Measurements from ENCODE around the gene LTBP1.

LTBP1 gene

DNA sequence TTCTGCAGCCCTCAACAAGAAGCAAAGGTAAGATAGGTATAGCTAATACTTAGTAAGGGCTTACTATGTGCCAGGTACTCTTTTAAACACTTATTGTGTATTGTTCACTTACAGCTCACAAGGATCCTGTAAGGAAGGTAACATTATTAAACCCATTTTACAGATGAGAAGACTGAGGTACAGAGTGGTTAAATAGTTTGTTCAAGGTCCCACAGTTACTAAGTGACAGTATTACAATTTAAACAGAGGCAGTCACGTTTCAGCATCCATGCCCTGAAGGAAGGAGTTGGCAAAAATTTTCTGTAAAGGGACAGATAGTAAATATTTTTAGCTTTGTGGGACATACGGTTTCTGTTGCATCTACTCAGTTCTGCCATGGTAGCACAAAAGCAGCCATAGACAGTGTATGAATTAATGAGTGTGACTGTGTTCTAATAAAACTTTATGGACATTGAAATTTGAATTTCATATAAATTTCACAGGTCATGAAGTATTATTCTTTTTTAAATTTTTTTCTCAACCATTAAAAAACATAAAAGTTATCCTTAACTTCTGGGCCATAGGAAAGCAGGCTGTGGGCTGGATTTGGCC lies 75.7 kb downstream of the LTBP1 start:
- H2BK15ac ChIP-seq (replicated peaks; ENCODE audit: low read depth): no peak overlapping the region
- no peaks in the 10 kb centered on the region for H3K36me3 ChIP-seq (ENCODE audit: control insufficient read depth, insufficient read depth, low read length)
- peaks cover 3% of the 10 kb centered on the region for H3K4me1 ChIP-seq (ENCODE audit: control insufficient read depth, low read depth, low read length)
- no peak overlapping the region for H3K4me3 ChIP-seq (ENCODE audit: low read length)
- no peak overlapping the region for H3K18ac ChIP-seq (ENCODE audit: low read length)
- no CpG with 5 or more reads among the region's 2 CpGs for WGBS (ENCODE audit: extremely low coverage, insufficient coverage, low lambda C conversion rate)
- no peaks in the 10 kb centered on the region for H3K27me3 ChIP-seq (ENCODE audit: insufficient read depth, low read length, poor library complexity)
- H3K56ac ChIP-seq (ENCODE audit: low read length): no peak overlapping the region
- no peaks in the 10 kb centered on the region for H3K79me2 ChIP-seq (ENCODE audit: control insufficient read depth, insufficient read depth, low read length)
- no peaks in the 10 kb centered on the region for H3K79me1 ChIP-seq (ENCODE audit: low read length)
- H2BK120ac ChIP-seq (ENCODE audit: low read depth, low read length): no peak overlapping the region
- H3K4me2 ChIP-seq (ENCODE audit: low read length): no peak overlapping the region
- H4K8ac ChIP-seq (ENCODE audit: low read depth, low read length): no peak overlapping the region
- H3K23ac ChIP-seq (ENCODE audit: low read length): no peak overlapping the region
- DNase-seq: no peak
- H2BK5ac ChIP-seq (ENCODE audit: low read length): no peak overlapping the region
- H3K9ac ChIP-seq (ENCODE audit: low read length): no peak overlapping the region
- H2AK5ac ChIP-seq (ENCODE audit: low read length): no peak overlapping the region
- H3K4ac ChIP-seq (ENCODE audit: low read depth, low read length): no peak overlapping the region
- no peak overlapping the region for H4K5ac ChIP-seq (ENCODE audit: low read length)
- no peak overlapping the region for H3K27ac ChIP-seq (ENCODE audit: low read depth, low read length)

DNA sequence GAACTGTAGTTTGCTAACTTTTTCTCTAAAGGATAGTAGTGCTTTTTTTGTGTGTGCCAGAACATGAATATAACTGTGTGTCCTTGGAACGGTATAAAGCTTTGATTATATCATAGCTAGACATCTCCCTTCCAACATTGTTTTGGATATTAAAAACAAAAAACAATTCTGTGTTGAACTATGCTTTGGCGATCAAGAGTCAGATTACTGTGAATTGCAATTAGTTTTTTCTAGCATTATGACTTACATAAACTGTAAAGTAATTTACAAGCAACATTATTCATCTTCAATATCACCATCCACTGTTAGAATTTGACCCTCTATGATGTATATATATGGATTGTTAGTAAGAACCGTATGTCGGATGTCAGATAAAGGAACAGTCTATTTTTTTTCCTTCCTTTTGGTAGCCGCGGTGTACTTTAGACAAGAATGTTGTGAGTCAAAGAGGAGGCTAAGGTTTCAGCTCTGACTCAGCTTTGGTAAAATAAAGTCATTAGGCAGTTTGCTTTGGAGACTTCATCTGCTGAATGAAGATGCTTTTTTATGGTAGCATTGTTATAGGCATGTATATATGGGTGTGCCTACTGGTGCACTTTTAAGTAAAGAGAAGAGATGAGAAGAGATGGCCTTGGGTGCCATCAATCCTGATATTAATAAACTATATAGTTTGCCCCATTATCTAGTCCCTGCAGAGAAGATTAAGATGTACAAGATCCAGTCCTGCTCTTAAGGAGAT lies 76.4 kb downstream of the LTBP1 start:
- Histone ChIP-seq H3K79me2 (ENCODE audit: control insufficient read depth, insufficient read depth, low read length) (no peaks in the 10 kb centered on the region), H3K4ac (ENCODE audit: low read depth, low read length) (no peak overlapping the region), H3K27me3 (ENCODE audit: insufficient read depth, low read length, poor library complexity) (no peaks in the 10 kb centered on the region), H3K79me1 (ENCODE audit: low read length) (no peaks in the 10 kb centered on the region), H3K18ac (ENCODE audit: low read length) (no peak overlapping the region), H2AK5ac (ENCODE audit: low read length) (no peak overlapping the region), H3K23ac (ENCODE audit: low read length) (no peak overlapping the region), H3K56ac (ENCODE audit: low read length) (no peak overlapping the region), H3K4me3 (ENCODE audit: low read length) (no peak overlapping the region), H2BK120ac (ENCODE audit: low read depth, low read length) (no peak overlapping the region), H2BK5ac (ENCODE audit: low read length) (no peak overlapping the region), H3K4me2 (ENCODE audit: low read length) (no peak overlapping the region), H3K4me1 (ENCODE audit: control insufficient read depth, low read depth, low read length) (peaks cover 2% of the 10 kb centered on the region), H4K5ac (ENCODE audit: low read length) (no peak overlapping the region), H3K27ac (ENCODE audit: low read depth, low read length) (no peak overlapping the region), H2BK15ac (replicated peaks; ENCODE audit: low read depth) (no peak overlapping the region), H3K36me3 (ENCODE audit: control insufficient read depth, insufficient read depth, low read length) (no peaks in the 10 kb centered on the region), H4K8ac (ENCODE audit: low read depth, low read length) (no peak overlapping the region), H3K9ac (ENCODE audit: low read length) (no peak overlapping the region)
- no peak for DNase-seq
- WGBS (ENCODE audit: extremely low coverage, insufficient coverage, low lambda C conversion rate): no CpG with 5 or more reads among the region's 6 CpGs

DNA sequence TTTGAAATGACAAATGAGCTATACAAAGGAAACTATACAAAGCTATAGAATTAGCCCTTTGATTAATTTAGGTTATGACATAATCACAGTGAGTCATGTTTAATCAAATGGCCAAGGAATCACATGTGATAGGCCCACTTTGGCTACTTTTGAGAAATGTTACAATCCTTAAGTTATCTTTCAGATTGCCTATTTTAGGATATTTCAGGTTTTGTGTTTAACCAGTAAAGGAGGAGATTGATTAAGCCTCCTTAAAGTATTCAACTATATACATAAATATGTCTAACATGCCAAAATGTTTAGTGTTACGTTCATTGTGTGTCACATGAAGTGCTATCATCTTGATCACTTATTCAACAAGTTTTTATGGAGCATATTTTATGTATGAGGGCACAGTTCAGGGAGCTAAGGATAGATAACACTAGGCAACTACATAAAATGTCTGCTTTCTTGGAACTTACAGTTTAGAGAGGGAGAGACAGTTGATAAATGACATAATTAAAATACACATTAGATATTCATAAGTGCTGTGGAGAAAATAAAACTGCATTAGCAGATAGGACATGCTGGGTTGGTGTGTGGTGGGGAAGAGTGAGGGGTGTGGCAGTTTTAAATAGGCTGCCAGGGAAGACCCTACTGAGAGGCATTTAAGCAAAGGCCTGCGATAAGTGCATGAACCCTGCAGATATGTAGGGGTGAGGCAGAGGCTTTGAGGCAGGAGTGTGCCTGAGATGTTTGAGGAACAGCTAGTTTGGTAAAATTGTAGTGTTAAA lies 77.2 kb downstream of the LTBP1 start:
- no peaks in the 10 kb centered on the region for H3K79me1 ChIP-seq (ENCODE audit: low read length)
- no peak overlapping the region for H3K27ac ChIP-seq (ENCODE audit: low read depth, low read length)
- H3K27me3 ChIP-seq (ENCODE audit: insufficient read depth, low read length, poor library complexity): no peaks in the 10 kb centered on the region
- H3K79me2 ChIP-seq (ENCODE audit: control insufficient read depth, insufficient read depth, low read length): no peaks in the 10 kb centered on the region
- H3K4me3 ChIP-seq (ENCODE audit: low read length): no peak overlapping the region
- no peak overlapping the region for H3K4me2 ChIP-seq (ENCODE audit: low read length)
- DNase-seq: no peak
- no peak overlapping the region for H2BK120ac ChIP-seq (ENCODE audit: low read depth, low read length)
- no peaks in the 10 kb centered on the region for H3K36me3 ChIP-seq (ENCODE audit: control insufficient read depth, insufficient read depth, low read length)
- no peak overlapping the region for H4K8ac ChIP-seq (ENCODE audit: low read depth, low read length)
- H3K9ac ChIP-seq (ENCODE audit: low read length): no peak overlapping the region
- no CpG with 5 or more reads among the region's 2 CpGs for WGBS (ENCODE audit: extremely low coverage, insufficient coverage, low lambda C conversion rate)
- H3K23ac ChIP-seq (ENCODE audit: low read length): no peak overlapping the region
- H2BK5ac ChIP-seq (ENCODE audit: low read length): no peak overlapping the region
- H4K5ac ChIP-seq (ENCODE audit: low read length): no peak overlapping the region
- H2AK5ac ChIP-seq (ENCODE audit: low read length): no peak overlapping the region
- no peak overlapping the region for H3K4ac ChIP-seq (ENCODE audit: low read depth, low read length)
- H3K4me1 ChIP-seq (ENCODE audit: control insufficient read depth, low read depth, low read length): no peaks in the 10 kb centered on the region
- H2BK15ac ChIP-seq (replicated peaks; ENCODE audit: low read depth): no peak overlapping the region
- H3K18ac ChIP-seq (ENCODE audit: low read length): no peak overlapping the region
- no peak overlapping the region for H3K56ac ChIP-seq (ENCODE audit: low read length)

DNA sequence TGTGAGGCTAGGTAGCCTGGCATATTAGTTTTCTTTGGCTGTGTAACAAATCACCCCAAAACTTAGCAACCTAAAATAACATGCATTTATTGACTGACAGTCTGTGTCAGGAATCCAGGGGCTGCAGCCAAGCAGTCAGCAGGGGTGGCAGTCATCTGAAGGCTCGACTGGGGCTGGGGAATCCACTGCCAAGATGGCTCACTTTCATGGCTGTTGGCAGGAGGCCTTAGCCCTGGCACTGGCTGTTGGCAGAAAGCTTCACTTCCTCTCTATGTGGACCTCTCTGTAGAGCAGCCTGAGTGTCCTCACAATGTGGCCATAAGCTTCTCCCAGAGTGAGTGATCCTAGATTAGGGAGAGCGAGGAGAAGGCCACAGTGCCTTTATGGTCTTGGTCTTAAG lies 78.0 kb downstream of the LTBP1 start:
- no peak overlapping the region for H2AK5ac ChIP-seq (ENCODE audit: low read length)
- H3K79me1 ChIP-seq (ENCODE audit: low read length): no peaks in the 10 kb centered on the region
- no peak overlapping the region for H3K9ac ChIP-seq (ENCODE audit: low read length)
- no peak overlapping the region for H2BK120ac ChIP-seq (ENCODE audit: low read depth, low read length)
- no peak overlapping the region for H3K56ac ChIP-seq (ENCODE audit: low read length)
- H4K8ac ChIP-seq (ENCODE audit: low read depth, low read length): no peak overlapping the region
- no peak overlapping the region for H3K4ac ChIP-seq (ENCODE audit: low read depth, low read length)
- H3K36me3 ChIP-seq (ENCODE audit: control insufficient read depth, insufficient read depth, low read length): no peaks in the 10 kb centered on the region
- no peak overlapping the region for H2BK15ac ChIP-seq (replicated peaks; ENCODE audit: low read depth)
- H3K23ac ChIP-seq (ENCODE audit: low read length): no peak overlapping the region
- no peak overlapping the region for H3K4me3 ChIP-seq (ENCODE audit: low read length)
- H3K27ac ChIP-seq (ENCODE audit: low read depth, low read length): no peak overlapping the region
- DNase-seq: no peak
- H3K27me3 ChIP-seq (ENCODE audit: insufficient read depth, low read length, poor library complexity): no peaks in the 10 kb centered on the region
- no peak overlapping the region for H3K18ac ChIP-seq (ENCODE audit: low read length)
- no CpG with 5 or more reads among the region's 2 CpGs for WGBS (ENCODE audit: extremely low coverage, insufficient coverage, low lambda C conversion rate)
- no peak overlapping the region for H4K5ac ChIP-seq (ENCODE audit: low read length)
- H3K4me2 ChIP-seq (ENCODE audit: low read length): no peak overlapping the region
- H3K4me1 ChIP-seq (ENCODE audit: control insufficient read depth, low read depth, low read length): no peaks in the 10 kb centered on the region
- H3K79me2 ChIP-seq (ENCODE audit: control insufficient read depth, insufficient read depth, low read length): no peaks in the 10 kb centered on the region
- no peak overlapping the region for H2BK5ac ChIP-seq (ENCODE audit: low read length)

DNA sequence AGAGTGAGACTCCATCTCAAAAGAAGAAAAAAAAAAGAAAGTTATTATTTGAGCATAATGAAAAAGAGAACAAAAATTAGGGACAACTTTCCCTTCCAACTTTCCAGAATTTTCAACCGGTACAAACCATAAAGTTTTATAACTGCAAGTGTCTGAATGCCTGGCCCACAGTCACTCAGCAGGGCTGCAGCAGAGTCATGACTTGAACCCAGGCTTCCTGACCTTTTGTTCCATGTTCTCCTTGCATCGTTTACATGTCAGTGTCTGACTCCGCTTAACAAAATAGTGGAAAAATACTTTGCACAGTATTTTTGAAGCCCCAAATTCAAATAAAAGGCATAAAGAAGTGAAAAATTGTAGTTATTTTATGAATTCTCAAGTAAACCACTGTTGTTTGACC lies 82.7 kb downstream of the LTBP1 start:
- H2BK5ac ChIP-seq (ENCODE audit: low read length): no peak overlapping the region
- no peak overlapping the region for H3K18ac ChIP-seq (ENCODE audit: low read length)
- H2BK120ac ChIP-seq (ENCODE audit: low read depth, low read length): no peak overlapping the region
- no peaks in the 10 kb centered on the region for H3K36me3 ChIP-seq (ENCODE audit: control insufficient read depth, insufficient read depth, low read length)
- H3K79me1 ChIP-seq (ENCODE audit: low read length): no peaks in the 10 kb centered on the region
- H3K4me3 ChIP-seq (ENCODE audit: low read length): no peak overlapping the region
- no peaks in the 10 kb centered on the region for H3K4me1 ChIP-seq (ENCODE audit: control insufficient read depth, low read depth, low read length)
- WGBS (ENCODE audit: extremely low coverage, insufficient coverage, low lambda C conversion rate): no CpG with 5 or more reads among the region's 3 CpGs
- no peak overlapping the region for H2BK15ac ChIP-seq (replicated peaks; ENCODE audit: low read depth)
- no peak for DNase-seq
- no peak overlapping the region for H3K4ac ChIP-seq (ENCODE audit: low read depth, low read length)
- no peak overlapping the region for H3K9ac ChIP-seq (ENCODE audit: low read length)
- no peak overlapping the region for H3K23ac ChIP-seq (ENCODE audit: low read length)
- no peak overlapping the region for H3K27ac ChIP-seq (ENCODE audit: low read depth, low read length)
- no peak overlapping the region for H2AK5ac ChIP-seq (ENCODE audit: low read length)
- no peak overlapping the region for H4K8ac ChIP-seq (ENCODE audit: low read depth, low read length)
- no peaks in the 10 kb centered on the region for H3K27me3 ChIP-seq (ENCODE audit: insufficient read depth, low read length, poor library complexity)
- no peak overlapping the region for H3K56ac ChIP-seq (ENCODE audit: low read length)
- no peak overlapping the region for H3K4me2 ChIP-seq (ENCODE audit: low read length)
- no peak overlapping the region for H4K5ac ChIP-seq (ENCODE audit: low read length)
- no peaks in the 10 kb centered on the region for H3K79me2 ChIP-seq (ENCODE audit: control insufficient read depth, insufficient read depth, low read length)

Measured in mesendoderm (in vitro differentiated cells).